GM12864 (cell line): ENCODE data around the gene BMPR2.
"Not testable (repeated sequence)": the region's sequence is repeated elsewhere in the genome, so short reads cannot be mapped to it uniquely, and the experiment has no call there.

Experiments used
- DNase-seq: peaks from one replicate; pipeline ENCODE4 v3.0.0-alpha.2; 2011; ENCODE audit warnings: low read depth
- H3K4me3 ChIP-seq: 2 replicates; pipeline ENCODE4 v1.5.1; 2011; ENCODE audit warnings: mild to moderate bottlenecking, low read depth, low read length, control low read depth
- CTCF ChIP-seq: IDR thresholded peaks from 2 replicates; pipeline ENCODE4 v1.5.1; 2011; ENCODE audit warnings: low read depth, mild to moderate bottlenecking, moderate library complexity, low read length, control low read depth, inconsistent platforms; ENCODE audit errors: missing control alignments

BMPR2 gene

GRCh38 chr2:202344178-202344577, 31.9 kb upstream of the BMPR2 start:
- DNase-seq = no peak
- no peak overlapping the region for H3K4me3 ChIP-seq
- TF ChIP-seq CTCF = no peak

- no peak overlapping the region for H3K4me3 ChIP-seq
- no peak for DNase-seq
- TF ChIP-seq CTCF = no peak
Measured at GRCh38 chr2:202346180-202346579, 29.9 kb upstream of the BMPR2 start.

GRCh38 chr2:202353430-202353829, 22.7 kb upstream of the BMPR2 start:
- no peak for DNase-seq
- TF ChIP-seq CTCF = no peak
- no peak overlapping the region for H3K4me3 ChIP-seq

- TF ChIP-seq CTCF = no peak
- no peak for DNase-seq
- no peak overlapping the region for H3K4me3 ChIP-seq
Measured at GRCh38 chr2:202355993-202356505, 20.1 kb upstream of the BMPR2 start.

- DNase-seq, H3K4me3 ChIP-seq: not testable (repeated sequence)
Measured at GRCh38 chr2:202358924-202359323, 17.2 kb upstream of the BMPR2 start.

GRCh38 chr2:202360646-202361045, 15.5 kb upstream of the BMPR2 start:
- no peak for DNase-seq
- H3K4me3 ChIP-seq = no peak overlapping the region
- no peak for TF ChIP-seq CTCF

GRCh38 chr2:202361108-202361507, 15.0 kb upstream of the BMPR2 start:
- no peak for DNase-seq
- TF ChIP-seq CTCF = no peak
- no peak overlapping the region for H3K4me3 ChIP-seq
